A549 (cell line): ENCODE data around the gene STIMATE.
A peak's percentile ranks its signal among the peaks of the same experiment; 100 is the strongest.

Experiments used
- CTCF ChIP-seq: fragments of >200 bp; sonication (Bioruptor Twin); formaldehyde crosslinking; IDR thresholded peaks from 3 replicates; pipeline ENCODE4 v1.5.1; 2016
- EP300 ChIP-seq, 2 experiments: fragments of >200 bp; sonication (Bioruptor Twin); formaldehyde crosslinking; IDR thresholded peaks; 2 replicates in 1 of 2; 3 replicates in 1 of 2; pipeline ENCODE4 v1.6.1; 2016 to 2017
- GATA3 ChIP-seq: IDR thresholded peaks from 2 replicates; pipeline ENCODE4 v1.6.1; 2012; ENCODE audit warnings: borderline replicate concordance
- HDAC2 ChIP-seq: fragments of 200-600 bp; sonication (generic); IDR thresholded peaks from 2 replicates; pipeline ENCODE4 v1.6.1; 2016
- HMGXB4 ChIP-seq: fragments of 250-450 bp; sonication (Bioruptor Pico); IDR thresholded peaks from 2 replicates; pipeline ENCODE4 v1.5.0; 2021; ENCODE audit warnings: mild to moderate bottlenecking, moderate library complexity, borderline replicate concordance
- MAX ChIP-seq: IDR thresholded peaks from 2 replicates; pipeline ENCODE4 v1.6.1; 2012
- PBX3 ChIP-seq: IDR thresholded peaks from 2 replicates; pipeline ENCODE4 v1.6.1; 2012
- POLR2A ChIP-seq: IDR thresholded peaks from 2 replicates; pipeline ENCODE4 v1.6.1; 2012; ENCODE audit warnings: mild to moderate bottlenecking, low read length
- RCOR1 ChIP-seq: fragments of 150-350 bp; IDR thresholded peaks from 2 replicates; pipeline ENCODE4 v1.6.1; 2014; ENCODE audit warnings: antibody characterized with exemption, low read length, low read depth
- SMC3 ChIP-seq: fragments of >200 bp; sonication (Bioruptor Twin); formaldehyde crosslinking; IDR thresholded peaks from 3 replicates; pipeline ENCODE4 v1.6.1; 2018; ENCODE audit warnings: inconsistent platforms
- SREBF2 ChIP-seq: fragments of 450-650 bp; IDR thresholded peaks from 2 replicates; pipeline ENCODE4 v1.6.1; 2014; ENCODE audit warnings: mild to moderate bottlenecking, moderate library complexity
- ZNF302 ChIP-seq: fragments of 250-450 bp; sonication (Bioruptor Pico); IDR thresholded peaks from 2 replicates; pipeline ENCODE4 v1.9.0; 2021; ENCODE audit warnings: inconsistent platforms, mild to moderate bottlenecking, moderate library complexity

- TF ChIP-seq CTCF = no peak; the same call in 2 of the 3 replicates
- TF ChIP-seq SREBF2 = no peak
- no peak for TF ChIP-seq RCOR1
- TF ChIP-seq EP300 (IDR thresholded peaks at IDR 0.05) = no peak
- no peak for TF ChIP-seq HMGXB4 (CRISPR knock-in tag)
- TF ChIP-seq HDAC2 = no peak
- TF ChIP-seq MAX = no peak
- TF ChIP-seq PBX3 = no peak
- TF ChIP-seq GATA3 = no peak
- no peak for TF ChIP-seq ZNF302 (CRISPR knock-in tag)
- TF ChIP-seq POLR2A = no peak
- peak; percentile 22; the same call in 1 of the 3 replicates for TF ChIP-seq SMC3
Measured at GRCh38 chr3:52845691-52846431, 51.5 kb downstream of the STIMATE start.
